Activated CD8-positive, alpha-beta memory T cell treated with anti-CD3 and anti-CD28 coated beads for 1 hour (primary cell): Measurements from ENCODE around the gene KLHL29.
A peak's percentile ranks its signal among the peaks of the same experiment; 100 is the strongest.

Source experiments
- DNase-seq, 2 donors: peaks; one replicate each; pipeline ENCODE4 v3.0.0-alpha.2; 2020; ENCODE audit warnings: low read depth in 1 of 2; ENCODE audit errors: extremely low read depth in 1 of 2

Gene KLHL29

GRCh38 chr2:23446916-23447315, 61.9 kb downstream of the KLHL29 start:
- no peak for DNase-seq

- no peak for DNase-seq
These were observed 62.4 kb downstream of the KLHL29 start for GRCh38 chr2:23447405-23447804.

- no peak for DNase-seq
These were observed 63.9 kb downstream of the KLHL29 start for GRCh38 chr2:23448906-23449305.

- DNase-seq = no peak
These were observed 64.4 kb downstream of the KLHL29 start for GRCh38 chr2:23449413-23449812.

- no peak for DNase-seq
These were observed 64.9 kb downstream of the KLHL29 start for GRCh38 chr2:23449831-23450331.

GRCh38 chr2:23452372-23452771, 67.4 kb downstream of the KLHL29 start:
- no peak for DNase-seq

GRCh38 chr2:23452853-23453420, 68.0 kb downstream of the KLHL29 start:
- peak in 1 of 2 donors; percentile 14 for DNase-seq

- no peak for DNase-seq
These were observed 68.5 kb downstream of the KLHL29 start for GRCh38 chr2:23453432-23453831.

- no peak for DNase-seq
These were observed 69.0 kb downstream of the KLHL29 start for GRCh38 chr2:23453836-23454460.

GRCh38 chr2:23454501-23455120, 69.6 kb downstream of the KLHL29 start:
- no peak for DNase-seq

GRCh38 chr2:23456396-23456795, 71.4 kb downstream of the KLHL29 start:
- no peak for DNase-seq

GRCh38 chr2:23456881-23457760, 72.1 kb downstream of the KLHL29 start:
- DNase-seq = no peak

GRCh38 chr2:23457990-23458682, 73.2 kb downstream of the KLHL29 start:
- DNase-seq = no peak

- DNase-seq = no peak
These were observed 74.1 kb downstream of the KLHL29 start for GRCh38 chr2:23459032-23459431.

- no peak for DNase-seq
These were observed 75.2 kb downstream of the KLHL29 start for GRCh38 chr2:23460228-23460627.

- DNase-seq = no peak
These were observed 76.0 kb downstream of the KLHL29 start for GRCh38 chr2:23460993-23461392.

- no peak for DNase-seq
These were observed 79.2 kb downstream of the KLHL29 start for GRCh38 chr2:23464156-23464555.

- DNase-seq = no peak
These were observed 80.0 kb downstream of the KLHL29 start for GRCh38 chr2:23464905-23465537.

- DNase-seq = no peak
These were observed 81.0 kb downstream of the KLHL29 start for GRCh38 chr2:23465936-23466335.

GRCh38 chr2:23467618-23468017, 82.6 kb downstream of the KLHL29 start:
- no peak for DNase-seq
